Fibroblast of lung (primary cell): ENCODE measurements around the gene PSMC2. TPM values are rescaled to one million over a fixed set of nuclear protein-coding genes. Genes with fewer than 3 reads are reported as not detected.

Experiments
- DNase-seq, 2 donors: peaks; one replicate each; pipeline versions ENCODE4 v3.0.0 to v3.0.0-alpha.2; 2010; ENCODE audit warnings: low read depth in 2 of 2
- H2AFZ ChIP-seq: 2 replicates; pipeline ENCODE4 v1.5.1; 2012; ENCODE audit warnings: low read length, control low read depth, inconsistent platforms
- H3K27ac ChIP-seq: 2 replicates; pipeline ENCODE4 v1.5.1; 2011; ENCODE audit warnings: low read length, control low read depth; ENCODE audit not compliant: insufficient read depth
- H3K27me3 ChIP-seq: 2 replicates; pipeline ENCODE4 v1.5.1; 2011; ENCODE audit warnings: mild to moderate bottlenecking, low read length; ENCODE audit not compliant: control insufficient read depth, insufficient read depth
- H3K36me3 ChIP-seq: 2 replicates; pipeline ENCODE4 v1.5.1; 2011; ENCODE audit warnings: low read length; ENCODE audit not compliant: control insufficient read depth, insufficient read depth
- H3K4me1 ChIP-seq: 2 replicates; pipeline ENCODE4 v1.5.1; 2011; ENCODE audit warnings: low read length; ENCODE audit not compliant: control insufficient read depth, insufficient read depth; ENCODE audit errors: extremely low read depth
- H3K4me2 ChIP-seq: 2 replicates; pipeline ENCODE4 v1.5.1; 2011; ENCODE audit warnings: low read length, control low read depth; ENCODE audit not compliant: insufficient read depth; ENCODE audit errors: extremely low read depth
- H3K4me3 ChIP-seq, 4 experiments: fragments of 200-600 bp in 1 of 4; sonication (generic) in 1 of 4; replicated peaks in 1 of 4; 2 replicates each; pipeline ENCODE4 v1.5.1; 2011 to 2016; ENCODE audit warnings: low read length in 4 of 4, low read depth in 3 of 4, mild to moderate bottlenecking in 3 of 4, control low read depth in 2 of 4, inconsistent platforms in 1 of 4, mixed read lengths in 1 of 4; ENCODE audit not compliant: insufficient read depth in 1 of 4; ENCODE audit errors: control extremely low read depth in 1 of 4
- H3K79me2 ChIP-seq: 2 replicates; pipeline ENCODE4 v1.5.1; 2012; ENCODE audit warnings: mild to moderate bottlenecking, low read length, inconsistent platforms; ENCODE audit not compliant: control insufficient read depth, insufficient read depth
- H3K9ac ChIP-seq: 2 replicates; pipeline ENCODE4 v1.5.1; 2011; ENCODE audit warnings: mild to moderate bottlenecking, low read length, control low read depth; ENCODE audit not compliant: insufficient read depth
- H3K9me3 ChIP-seq: 2 replicates; pipeline ENCODE4 v1.5.1; 2012; ENCODE audit warnings: low read depth, low read length; ENCODE audit not compliant: control insufficient read depth, insufficient read depth
- H4K20me1 ChIP-seq: 2 replicates; pipeline ENCODE4 v1.5.1; 2011; ENCODE audit warnings: low read length; ENCODE audit not compliant: control insufficient read depth, insufficient read depth; ENCODE audit errors: extremely low read depth
- EZH2 ChIP-seq: IDR thresholded peaks from 2 replicates; pipeline ENCODE4 v1.5.1; 2012; ENCODE audit warnings: low read length, control low read depth, mild to moderate bottlenecking; ENCODE audit errors: missing control alignments
- polyA plus RNA-seq, 2 donors: library from polyadenylated mRNA; depleted of rRNA in 1 of 2; stranded (reverse) in 1 of 2; unstranded in 1 of 2; fragments of >200 nt; gene quantifications; 2 replicates each; pipeline ENCODE4 v1.2.1, GENCODE V29; 2011 to 2012; ENCODE audit warnings: missing spikeins in 1 of 2
- total RNA-seq: library from RNA; depleted of rRNA; stranded (reverse); fragments of >200 nt; gene quantifications from 2 replicates; pipeline ENCODE4 v1.2.1, GENCODE V29; 2014
- TF ChIP-seq, protein P1 (sequence below), 2 donors: IDR thresholded peaks in 1 of 2; conservative IDR thresholded peaks in 1 of 2; 1 replicate in 1 of 2; 2 replicates in 1 of 2; pipeline ENCODE4 v1.5.1; 2011 to 2012; ENCODE audit warnings: low read length in 2 of 2, control low read depth in 1 of 2, inconsistent platforms in 1 of 2, low read depth in 1 of 2, mild to moderate bottlenecking in 1 of 2

The PSMC2 gene
- total and polyA plus RNA-seq, 2 donors (not counting 1 experiment from before 2014, with no cell fraction given), result 144 to 305 TPM

- Histone ChIP-seq H3K27ac (no peak overlapping the region), H3K79me2 (peaks cover 26% of the 10 kb centered on the region), H4K20me1 (no peaks in the 10 kb centered on the region), H3K27me3 (no peaks in the 10 kb centered on the region), H3K4me3 (no peak overlapping the region), H3K4me1 (no peaks in the 10 kb centered on the region), H3K36me3 (peaks cover 14% of the 10 kb centered on the region), H3K9ac (no peak overlapping the region), H3K9me3 (no peaks in the 10 kb centered on the region), H2AFZ (no peak overlapping the region), H3K4me2 (no peak overlapping the region)
- DNase-seq, result no peak
- TF ChIP-seq EZH2, result no peak
- TF ChIP-seq, protein P1, sequence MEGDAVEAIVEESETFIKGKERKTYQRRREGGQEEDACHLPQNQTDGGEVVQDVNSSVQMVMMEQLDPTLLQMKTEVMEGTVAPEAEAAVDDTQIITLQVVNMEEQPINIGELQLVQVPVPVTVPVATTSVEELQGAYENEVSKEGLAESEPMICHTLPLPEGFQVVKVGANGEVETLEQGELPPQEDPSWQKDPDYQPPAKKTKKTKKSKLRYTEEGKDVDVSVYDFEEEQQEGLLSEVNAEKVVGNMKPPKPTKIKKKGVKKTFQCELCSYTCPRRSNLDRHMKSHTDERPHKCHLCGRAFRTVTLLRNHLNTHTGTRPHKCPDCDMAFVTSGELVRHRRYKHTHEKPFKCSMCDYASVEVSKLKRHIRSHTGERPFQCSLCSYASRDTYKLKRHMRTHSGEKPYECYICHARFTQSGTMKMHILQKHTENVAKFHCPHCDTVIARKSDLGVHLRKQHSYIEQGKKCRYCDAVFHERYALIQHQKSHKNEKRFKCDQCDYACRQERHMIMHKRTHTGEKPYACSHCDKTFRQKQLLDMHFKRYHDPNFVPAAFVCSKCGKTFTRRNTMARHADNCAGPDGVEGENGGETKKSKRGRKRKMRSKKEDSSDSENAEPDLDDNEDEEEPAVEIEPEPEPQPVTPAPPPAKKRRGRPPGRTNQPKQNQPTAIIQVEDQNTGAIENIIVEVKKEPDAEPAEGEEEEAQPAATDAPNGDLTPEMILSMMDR (conservative IDR thresholded peaks at IDR 0.05 in 1 of 2, IDR thresholded peaks at IDR 0.05 in 1 of 2; ENCODE audit: low read depth in 1 of 2, low read length in 2 of 2), result no peak
These were observed 10.7 kb upstream of the PSMC2 start for GRCh38 chr7:103336761-103337160.

- Histone ChIP-seq H3K27ac (no peak overlapping the region), H3K4me3 (no peak overlapping the region), H2AFZ (no peak overlapping the region), H3K27me3 (no peaks in the 10 kb centered on the region), H3K9me3 (no peaks in the 10 kb centered on the region), H3K79me2 (peaks cover 41% of the 10 kb centered on the region), H4K20me1 (no peaks in the 10 kb centered on the region), H3K4me2 (no peak overlapping the region), H3K9ac (no peak overlapping the region), H3K36me3 (peaks cover 14% of the 10 kb centered on the region), H3K4me1 (peaks cover 3% of the 10 kb centered on the region)
- no peak for DNase-seq
- TF ChIP-seq, protein P1 (conservative IDR thresholded peaks at IDR 0.05 in 1 of 2, IDR thresholded peaks at IDR 0.05 in 1 of 2; ENCODE audit: low read depth in 1 of 2, low read length in 2 of 2), result no peak
- no peak for TF ChIP-seq EZH2
These were observed 8.6 kb upstream of the PSMC2 start for GRCh38 chr7:103338864-103339263.

- TF ChIP-seq EZH2, result no peak
- TF ChIP-seq, protein P1 (conservative IDR thresholded peaks at IDR 0.05 in 1 of 2, IDR thresholded peaks at IDR 0.05 in 1 of 2; ENCODE audit: low read depth in 1 of 2, low read length in 2 of 2), result no peak
- H3K27me3 ChIP-seq, result no peaks in the 10 kb centered on the region
- no peak overlapping the region for H2AFZ ChIP-seq
- H3K27ac ChIP-seq, result no peak overlapping the region
- no peak overlapping the region for H3K9ac ChIP-seq
- H3K36me3 ChIP-seq, result peaks cover 12% of the 10 kb centered on the region
- H4K20me1 ChIP-seq, result no peaks in the 10 kb centered on the region
- no peak for DNase-seq
- no peak overlapping the region for H3K4me2 ChIP-seq
- H3K79me2 ChIP-seq, result peaks cover 48% of the 10 kb centered on the region
- H3K4me1 ChIP-seq, result peaks cover 3% of the 10 kb centered on the region
- H3K9me3 ChIP-seq, result no peaks in the 10 kb centered on the region
- no peak overlapping the region for H3K4me3 ChIP-seq
These were observed 6.0 kb upstream of the PSMC2 start for GRCh38 chr7:103341466-103341865.
